Right lobe of liver (tissue), 6 donors: ENCODE results near the gene CIB4. TPM values are rescaled to one million over a fixed set of nuclear protein-coding genes. Genes with fewer than 3 reads are reported as not detected.

Experiments used
- ATAC-seq, 4 donors: fragments of 200-7000 bp; cut with Tn5 transposase; one replicate each; pipeline ENCODE4 v1.9.1; 2020; ENCODE audit warnings: mild to moderate bottlenecking in 4 of 4, moderate library complexity in 4 of 4
- DNase-seq, 3 donors: peaks; one replicate each; pipeline ENCODE4 v3.0.0-alpha.2; 2020
- H3K27ac ChIP-seq, 3 donors: fragments of 200-600 bp; one replicate each; pipeline ENCODE4 v1.8.0; 2022
- H3K27me3 ChIP-seq, 2 donors: fragments of 200-600 bp; one replicate each; pipeline ENCODE4 v1.8.0; 2022
- H3K36me3 ChIP-seq, 4 donors: fragments of 200-600 bp; sonication (generic) in 1 of 4; one replicate each; pipeline versions ENCODE4 v1.5.1 to v1.8.0; 2017 to 2022; ENCODE audit warnings: control low read depth in 1 of 4
- H3K4me1 ChIP-seq, 4 donors: fragments of 200-600 bp; sonication (generic) in 1 of 4; one replicate each; pipeline versions ENCODE4 v1.5.1 to v1.8.0; 2017 to 2022; ENCODE audit warnings: control low read depth in 1 of 4
- H3K4me3 ChIP-seq, 3 donors: fragments of 200-600 bp; one replicate each; pipeline ENCODE4 v1.8.0; 2022
- H3K9me3 ChIP-seq, 4 donors: fragments of 200-600 bp; sonication (generic) in 1 of 4; one replicate each; pipeline versions ENCODE4 v1.5.1 to v1.8.0; 2017 to 2022; ENCODE audit warnings: control low read depth in 1 of 4
- POLR2A ChIP-seq: fragments of 450-650 bp; IDR thresholded peaks from one replicate; pipeline ENCODE4 v1.6.1; 2017; ENCODE audit warnings: antibody characterized with exemption, mild to moderate bottlenecking
- WGBS: methylation state at CpG from one replicate; pipeline ENCODE4 v1.1.6; 2018; ENCODE audit warnings: low coverage, low lambda C conversion rate; ENCODE audit not compliant: insufficient coverage; ENCODE audit errors: missing lambda C conversion rate; 5-methylcytosine and 5-hydroxymethylcytosine counted together
- intact Hi-C, 2 donors: fragments of 100-400 bp; cut with DNase I; formaldehyde crosslinking; loops; one replicate each; pipeline versions ENCODE4 v1.11.2 to v1.14.1; 2022
- total RNA-seq, 6 experiments: library from RNA; depleted of rRNA in 2 of 6; stranded (reverse); fragments of >200 nt in 2 of 6; fragmentation: NEBNext Ultra II Directional in 3 of 6; extraction: Animal tissue kit (Norgen Biotek cat#: 25700) in 3 of 6; gene quantifications; one replicate each; pipeline versions ENCODE4 v1.1.0 to v1.2.4, GENCODE V29; 2016 to 2023
- TF ChIP-seq, protein P1 (sequence below), 4 donors: fragments of 200-600 bp in 3 of 4; fragments of 450-650 bp in 1 of 4; IDR thresholded peaks; one replicate each; pipeline versions ENCODE4 v1.5.1 to v1.8.0; 2016 to 2022; ENCODE audit warnings: antibody characterized with exemption in 4 of 4, mild to moderate bottlenecking in 2 of 4
- donor health status: DM: no; HTN: yes; CAD: no.
- donor health status: DM: no; HTN: no; CAD: no.
- donor health status: DM: no; HTN: no; CAD: no.
- donor health status: DM: no; HTN: yes; CAD: no.
- donor health status: DM: no; HTN: yes; CAD: no.

CIB4 gene
- total RNA-seq, 6 experiments from 2014 or later: not detected

DNA sequence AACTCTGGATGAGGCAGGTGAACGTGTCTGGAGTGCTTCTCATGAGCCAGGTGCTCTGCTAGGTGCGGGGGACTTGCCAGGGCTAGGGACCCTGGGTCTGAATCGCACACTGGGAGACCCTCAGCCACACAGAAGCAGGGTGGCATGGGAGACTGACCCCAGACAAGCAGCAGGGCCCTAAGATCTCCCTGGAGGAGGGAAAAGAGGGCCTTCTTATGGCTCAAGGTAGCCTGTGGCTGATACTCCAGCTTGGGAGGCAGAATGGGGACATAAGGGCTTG, 12.8 kb upstream of the CIB4 start:
- H3K27me3 ChIP-seq: no peaks in the 10 kb centered on the region
- ATAC-seq (no peak), DNase-seq (no peak)
- intact Hi-C loops: no loop called here
- 20% methylated on average over 1 of the region's 3 CpGs for WGBS
- H3K4me1 ChIP-seq: no peaks in the 10 kb centered on the region
- H3K9me3 ChIP-seq: no peaks in the 10 kb centered on the region
- H3K4me3 ChIP-seq: no peak overlapping the region
- no peak overlapping the region for H3K27ac ChIP-seq
- TF ChIP-seq, protein P1, sequence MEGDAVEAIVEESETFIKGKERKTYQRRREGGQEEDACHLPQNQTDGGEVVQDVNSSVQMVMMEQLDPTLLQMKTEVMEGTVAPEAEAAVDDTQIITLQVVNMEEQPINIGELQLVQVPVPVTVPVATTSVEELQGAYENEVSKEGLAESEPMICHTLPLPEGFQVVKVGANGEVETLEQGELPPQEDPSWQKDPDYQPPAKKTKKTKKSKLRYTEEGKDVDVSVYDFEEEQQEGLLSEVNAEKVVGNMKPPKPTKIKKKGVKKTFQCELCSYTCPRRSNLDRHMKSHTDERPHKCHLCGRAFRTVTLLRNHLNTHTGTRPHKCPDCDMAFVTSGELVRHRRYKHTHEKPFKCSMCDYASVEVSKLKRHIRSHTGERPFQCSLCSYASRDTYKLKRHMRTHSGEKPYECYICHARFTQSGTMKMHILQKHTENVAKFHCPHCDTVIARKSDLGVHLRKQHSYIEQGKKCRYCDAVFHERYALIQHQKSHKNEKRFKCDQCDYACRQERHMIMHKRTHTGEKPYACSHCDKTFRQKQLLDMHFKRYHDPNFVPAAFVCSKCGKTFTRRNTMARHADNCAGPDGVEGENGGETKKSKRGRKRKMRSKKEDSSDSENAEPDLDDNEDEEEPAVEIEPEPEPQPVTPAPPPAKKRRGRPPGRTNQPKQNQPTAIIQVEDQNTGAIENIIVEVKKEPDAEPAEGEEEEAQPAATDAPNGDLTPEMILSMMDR (IDR thresholded peaks at IDR 0.05): no peak
- no peak for TF ChIP-seq POLR2A
- no peaks in the 10 kb centered on the region for H3K36me3 ChIP-seq

GRCh38 chr2:26653207-26654060, 12.3 kb upstream of the CIB4 start:
- DNase-seq (peak in 1 of 3 donors; percentile 27), ATAC-seq (peak in 1 of 4 donors; percentile 17)
- intact Hi-C loops: no loop called here
- Histone ChIP-seq H3K36me3 (no peaks in the 10 kb centered on the region), H3K4me1 (no peaks in the 10 kb centered on the region), H3K27me3 (no peaks in the 10 kb centered on the region), H3K9me3 (no peaks in the 10 kb centered on the region), H3K27ac (no peak overlapping the region), H3K4me3 (no peak overlapping the region)
- TF ChIP-seq POLR2A: no peak
- TF ChIP-seq, protein P1 (IDR thresholded peaks at IDR 0.05): no peak
- WGBS: 40% methylated on average over 4 of the region's 13 CpGs

DNA sequence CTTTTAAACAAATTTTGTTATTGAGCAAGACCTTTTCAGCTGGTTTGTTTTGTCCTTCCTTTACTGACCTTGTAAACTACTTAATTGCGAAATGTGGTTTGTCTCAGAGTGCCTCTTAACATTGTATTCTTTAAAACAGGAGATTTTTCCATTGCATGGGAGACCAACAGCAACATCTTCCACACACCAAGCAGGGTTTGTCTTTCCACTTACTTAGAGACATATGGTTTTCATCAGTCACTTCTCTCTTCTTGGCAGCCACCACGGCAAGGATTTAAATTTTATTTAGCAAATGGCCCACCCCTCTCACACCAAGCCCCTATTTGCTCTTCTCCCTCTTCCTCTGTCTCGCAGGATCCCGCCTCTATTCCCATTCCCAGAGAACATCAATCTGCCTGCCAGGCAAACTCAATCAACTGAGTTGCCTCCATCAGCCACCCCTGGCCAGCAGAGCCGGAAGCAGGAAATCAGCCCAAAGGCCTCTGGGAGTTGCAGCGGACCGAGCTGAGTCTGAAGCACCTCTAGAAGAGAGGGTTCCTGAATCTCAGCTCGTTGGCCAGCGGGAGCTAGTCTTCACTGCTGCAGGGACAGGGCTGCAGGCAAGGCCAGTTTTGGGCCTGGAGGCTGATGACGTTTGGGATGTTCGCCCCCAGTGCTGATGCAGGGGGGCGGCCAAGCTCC, 11.3 kb upstream of the CIB4 start:
- WGBS: 51% methylated on average over 5 of the region's 12 CpGs
- ATAC-seq: no peak
- H3K27ac ChIP-seq: no peak overlapping the region
- H3K27me3 ChIP-seq: no peaks in the 10 kb centered on the region
- H3K4me1 ChIP-seq: no peaks in the 10 kb centered on the region
- TF ChIP-seq, protein P1 (IDR thresholded peaks at IDR 0.05): no peak
- no peak overlapping the region for H3K4me3 ChIP-seq
- intact Hi-C loops: no loop called here
- H3K9me3 ChIP-seq: no peaks in the 10 kb centered on the region
- peak in 2 of 3 donors; percentile 37 for DNase-seq
- H3K36me3 ChIP-seq: no peaks in the 10 kb centered on the region

DNA sequence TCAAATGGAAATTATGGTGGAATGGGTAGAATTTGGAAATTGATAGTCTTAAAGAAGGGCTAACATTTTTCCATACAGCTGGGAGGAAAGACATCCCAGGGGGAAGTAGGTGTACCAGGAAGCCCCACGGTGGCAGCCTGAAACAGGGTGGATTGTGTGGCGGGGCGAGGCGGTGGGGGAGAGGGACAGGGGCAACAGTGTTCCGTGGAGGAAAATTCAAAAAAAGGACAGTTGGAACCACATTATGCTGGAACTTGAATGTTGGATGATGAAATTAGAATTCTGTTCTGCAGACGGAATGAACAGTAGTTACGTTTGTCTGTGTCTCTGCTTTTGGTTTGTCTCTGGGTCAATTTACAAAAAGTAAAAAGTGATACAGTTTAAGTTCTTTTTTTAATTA, 10.6 kb upstream of the CIB4 start:
- H3K36me3 ChIP-seq: no peaks in the 10 kb centered on the region
- DNase-seq: no peak
- H3K27me3 ChIP-seq: no peaks in the 10 kb centered on the region
- 70% methylated on average over 7 of the region's 7 CpGs for WGBS
- ATAC-seq: no peak
- H3K9me3 ChIP-seq: no peaks in the 10 kb centered on the region
- H3K4me1 ChIP-seq: no peaks in the 10 kb centered on the region
- TF ChIP-seq, protein P1 (IDR thresholded peaks at IDR 0.05): no peak
- TF ChIP-seq POLR2A: no peak
- no peak overlapping the region for H3K27ac ChIP-seq
- H3K4me3 ChIP-seq: no peak overlapping the region
- intact Hi-C loops: no loop called here
